ENCODE results near the gene SLAMF9.
"Not testable (repeated sequence)": the region's sequence is repeated elsewhere in the genome, so short reads cannot be mapped to it uniquely, and the experiment has no call there.

Gene SLAMF9

DNA sequence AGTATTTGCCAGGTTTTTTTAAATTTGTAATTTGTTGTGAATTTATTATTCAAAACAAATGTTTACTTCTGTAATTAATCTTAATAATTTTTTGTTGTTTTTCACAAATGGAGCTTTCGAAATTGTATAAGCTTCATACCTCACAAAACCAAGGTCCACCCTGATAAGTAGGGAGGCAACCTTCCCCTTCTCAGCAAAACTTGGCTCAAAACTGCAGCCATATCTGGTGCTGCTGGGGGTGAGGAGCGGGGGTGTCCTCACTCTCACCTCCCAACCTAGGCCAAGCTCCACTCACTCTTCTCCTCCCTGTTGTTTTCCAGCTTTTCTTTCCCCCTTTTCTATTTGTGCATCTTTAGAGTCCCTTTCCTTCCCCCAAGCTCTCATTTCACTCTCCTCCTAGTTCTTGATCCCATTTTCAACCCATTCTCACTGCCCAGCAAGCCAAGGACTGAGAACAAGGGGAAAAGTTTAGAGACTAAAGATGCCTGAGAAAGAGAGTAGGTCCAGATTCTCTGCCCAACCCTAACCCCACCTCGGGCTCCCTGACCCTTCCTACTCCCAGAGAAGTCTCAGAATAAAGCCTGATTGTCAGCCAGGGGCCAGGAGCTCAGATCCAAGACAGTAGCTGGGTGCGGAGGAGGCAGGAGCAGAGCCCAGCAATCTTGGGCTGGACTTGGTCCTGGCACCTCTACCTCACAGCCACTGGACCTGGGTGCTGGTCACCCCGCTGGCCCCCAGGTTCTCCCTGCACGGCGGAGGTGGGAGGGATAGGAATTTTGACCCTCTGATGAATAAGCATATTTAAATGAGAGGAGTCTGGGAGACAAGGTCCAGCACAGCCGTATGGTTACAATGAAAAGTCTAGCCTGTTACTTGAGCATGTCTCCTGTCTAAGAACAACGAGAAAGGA lies 45.8 kb downstream of the SLAMF9 start:
- TF ChIP-seq ZNF274 (IDR thresholded peaks at IDR 0.05; ENCODE audit: low read depth, low read length) = no peak
- no peak overlapping the region for H3K4me3 ChIP-seq (ENCODE audit: low read length)

DNA sequence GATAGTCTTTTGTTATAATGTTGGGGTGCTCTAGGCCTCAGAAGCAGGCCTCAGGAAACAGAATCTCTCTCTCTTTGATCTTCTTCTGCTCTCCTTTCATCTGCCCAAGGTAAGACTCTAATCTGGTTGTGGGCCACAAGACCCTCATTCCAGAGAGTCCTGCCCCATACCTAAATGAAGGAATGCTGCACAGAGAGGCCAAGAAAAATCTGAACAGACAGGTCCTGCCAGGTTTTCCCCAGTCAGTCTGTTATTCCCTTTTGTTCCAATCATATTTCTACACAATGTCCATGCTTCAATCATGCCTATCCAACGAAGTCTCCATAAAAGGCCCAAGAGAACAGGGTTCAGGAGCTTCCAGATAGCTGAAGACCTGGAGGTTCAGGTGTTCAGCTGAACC lies 47.1 kb downstream of the SLAMF9 start:
- TF ChIP-seq ZNF274 (IDR thresholded peaks at IDR 0.05; ENCODE audit: low read depth, low read length) = no peak
- H3K4me3 ChIP-seq (ENCODE audit: low read length) = no peak overlapping the region

DNA sequence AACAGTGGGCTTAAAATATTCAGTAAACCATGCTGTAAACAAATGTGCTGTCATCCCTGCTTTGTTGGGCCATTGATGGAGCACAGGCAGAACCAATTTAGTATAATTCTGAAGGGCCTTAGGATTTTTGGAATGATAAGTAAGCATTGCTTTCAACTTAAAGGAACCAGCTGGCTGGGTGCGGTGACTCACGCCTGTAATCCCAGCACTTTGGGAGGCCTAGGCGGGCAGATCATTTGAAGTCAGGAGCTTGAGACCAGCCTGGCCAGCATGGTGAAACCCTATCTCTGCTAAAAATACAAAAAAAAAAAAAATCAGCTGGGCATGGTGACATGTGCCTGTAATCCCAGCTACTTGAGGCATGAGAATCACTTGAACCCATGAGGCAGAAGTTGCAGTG lies 50.0 kb downstream of the SLAMF9 start:
- not testable (repeated sequence) for H3K4me3 ChIP-seq (ENCODE audit: low read length)

DNA sequence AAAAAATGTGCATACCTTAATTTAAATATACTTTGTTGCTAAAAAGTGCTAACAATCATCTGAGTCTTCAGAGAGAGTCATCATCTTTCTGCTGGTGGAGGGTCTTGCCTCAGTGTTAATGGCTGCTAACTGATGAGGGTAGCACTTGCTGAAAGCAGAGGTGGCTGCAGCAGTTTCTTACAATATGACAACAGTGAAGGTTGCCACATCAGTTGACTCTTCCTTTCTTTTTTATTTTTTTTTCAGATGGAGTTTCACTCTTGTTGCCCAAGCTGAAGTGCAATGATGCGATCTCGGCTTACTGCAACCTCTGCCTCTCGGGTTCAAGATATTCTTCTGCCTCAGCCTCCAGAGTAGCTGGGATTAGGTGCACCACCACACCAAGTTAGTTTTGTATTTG lies 51.5 kb downstream of the SLAMF9 start:
- no peak for TF ChIP-seq ZNF274 (IDR thresholded peaks at IDR 0.05; ENCODE audit: low read depth, low read length)
- H3K4me3 ChIP-seq (ENCODE audit: low read length) = no peak overlapping the region

Measured in GM08714 (cell line).